HUES64 (cell line): ENCODE measurements around the gene ARID5B.

Experiments used
- H3K27ac ChIP-seq: 2 replicates; pipeline ENCODE4 v1.7.0; 2013; ENCODE audit warnings: low read depth, low read length, inconsistent platforms
- H3K27me3 ChIP-seq: 2 replicates; pipeline ENCODE4 v1.6.1; 2013; ENCODE audit warnings: mild to moderate bottlenecking, low read length; ENCODE audit not compliant: insufficient read depth
- H3K36me3 ChIP-seq: 2 replicates; pipeline ENCODE4 v1.6.1; 2013; ENCODE audit warnings: mild to moderate bottlenecking, low read length; ENCODE audit not compliant: insufficient read depth
- H3K4me1 ChIP-seq: 2 replicates; pipeline ENCODE4 v1.6.1; 2013; ENCODE audit warnings: mild to moderate bottlenecking, low read length, moderate library complexity; ENCODE audit not compliant: insufficient read depth
- H3K4me3 ChIP-seq: 2 replicates; pipeline ENCODE4 v1.5.1; 2013; ENCODE audit warnings: mild to moderate bottlenecking, low read length, moderate library complexity
- H3K9ac ChIP-seq: 2 replicates; pipeline ENCODE4 v1.6.1; 2013; ENCODE audit warnings: mild to moderate bottlenecking, low read depth, low read length
- H3K9me3 ChIP-seq: 2 replicates; pipeline ENCODE4 v1.6.1; 2013; ENCODE audit warnings: low read depth, low read length; ENCODE audit not compliant: insufficient read depth
- WGBS: fragments of 150-250, 120-280 bp; methylation state at CpG from one replicate; pipeline ENCODE4 v1.1.7; 2013; ENCODE audit warnings: missing lambda C conversion rate; 5-methylcytosine and 5-hydroxymethylcytosine counted together

Gene ARID5B

DNA sequence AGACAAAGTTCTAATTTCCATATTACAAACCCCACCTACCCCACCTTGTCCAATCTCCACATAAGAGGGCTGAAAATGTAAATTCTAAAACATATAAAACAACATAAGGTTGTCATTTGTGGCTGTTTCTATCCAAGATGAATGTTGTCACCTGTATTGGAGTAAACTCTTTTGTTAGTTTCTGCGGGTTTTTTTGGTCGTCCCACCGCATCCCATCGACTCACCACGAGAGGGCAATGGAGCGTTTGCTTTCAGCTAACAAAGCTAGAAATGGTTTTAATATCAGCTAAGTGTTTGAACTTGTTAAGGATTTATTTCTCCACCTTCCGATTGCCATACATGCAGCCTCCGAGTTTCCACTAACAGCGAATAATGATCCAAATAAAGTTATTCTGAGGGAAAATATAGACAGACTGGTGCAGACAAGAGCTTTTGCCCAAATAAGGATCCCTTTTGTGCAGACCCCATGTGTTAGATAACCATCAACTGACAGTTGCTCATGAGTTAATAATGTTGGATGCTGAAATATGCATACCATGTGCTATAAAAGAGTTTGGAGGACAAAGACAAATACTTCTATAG lies 137.2 kb downstream of the ARID5B start:
- H3K9me3 ChIP-seq: no peaks in the 10 kb centered on the region
- no peak overlapping the region for H3K27ac ChIP-seq
- H3K4me3 ChIP-seq: no peak overlapping the region
- no peak overlapping the region for H3K9ac ChIP-seq
- H3K27me3 ChIP-seq: peaks cover 22% of the 10 kb centered on the region
- WGBS: 15% methylated on average over 9 of the region's 9 CpGs
- peaks cover 28% of the 10 kb centered on the region for H3K4me1 ChIP-seq
- no peaks in the 10 kb centered on the region for H3K36me3 ChIP-seq

- H3K27me3 ChIP-seq: peaks cover 22% of the 10 kb centered on the region
- H3K36me3 ChIP-seq: no peaks in the 10 kb centered on the region
- H3K4me3 ChIP-seq: no peak overlapping the region
- 78% methylated on average over 1 of the region's 1 CpG for WGBS
- H3K27ac ChIP-seq: no peak overlapping the region
- H3K9ac ChIP-seq: no peak overlapping the region
- H3K4me1 ChIP-seq: peaks cover 32% of the 10 kb centered on the region
- H3K9me3 ChIP-seq: no peaks in the 10 kb centered on the region
Measured at GRCh38 chr10:62039954-62040353, 138.5 kb downstream of the ARID5B start.

- WGBS: 78% methylated on average over 4 of the region's 4 CpGs
- H3K27ac ChIP-seq: no peak overlapping the region
- H3K27me3 ChIP-seq: peaks cover 22% of the 10 kb centered on the region
- no peaks in the 10 kb centered on the region for H3K36me3 ChIP-seq
- no peak overlapping the region for H3K9ac ChIP-seq
- peaks cover 33% of the 10 kb centered on the region for H3K4me1 ChIP-seq
- H3K4me3 ChIP-seq: no peak overlapping the region
- no peaks in the 10 kb centered on the region for H3K9me3 ChIP-seq
Measured at GRCh38 chr10:62040881-62041280, 139.4 kb downstream of the ARID5B start.

GRCh38 chr10:62043421-62044021 lies 142.0 kb downstream of the ARID5B start:
- no peak overlapping the region for H3K4me3 ChIP-seq
- H3K9me3 ChIP-seq: no peaks in the 10 kb centered on the region
- WGBS: 61% methylated on average over 4 of the region's 4 CpGs
- H3K9ac ChIP-seq: no peak overlapping the region
- H3K27me3 ChIP-seq: no peaks in the 10 kb centered on the region
- no peak overlapping the region for H3K27ac ChIP-seq
- no peaks in the 10 kb centered on the region for H3K36me3 ChIP-seq
- H3K4me1 ChIP-seq: peaks cover 26% of the 10 kb centered on the region

- no peak overlapping the region for H3K4me3 ChIP-seq
- peaks cover 2% of the 10 kb centered on the region; the same call in 1 of the 2 replicates for H3K27me3 ChIP-seq
- H3K27ac ChIP-seq: no peak overlapping the region
- H3K4me1 ChIP-seq: peaks cover 35% of the 10 kb centered on the region
- no peaks in the 10 kb centered on the region for H3K9me3 ChIP-seq
- 98% methylated on average over 5 of the region's 5 CpGs for WGBS
- H3K9ac ChIP-seq: no peak overlapping the region
- no peaks in the 10 kb centered on the region for H3K36me3 ChIP-seq
Measured at GRCh38 chr10:62044566-62044965, 143.1 kb downstream of the ARID5B start.

- H3K4me3 ChIP-seq: no peak overlapping the region
- peaks cover 48% of the 10 kb centered on the region for H3K4me1 ChIP-seq
- H3K9me3 ChIP-seq: no peaks in the 10 kb centered on the region
- no peaks in the 10 kb centered on the region for H3K36me3 ChIP-seq
- 89% methylated on average over 11 of the region's 12 CpGs for WGBS
- H3K27ac ChIP-seq: no peak overlapping the region
- no peak overlapping the region for H3K9ac ChIP-seq
- H3K27me3 ChIP-seq: peaks cover 11% of the 10 kb centered on the region; the same call in 1 of the 2 replicates
Measured at GRCh38 chr10:62045765-62046521, 144.4 kb downstream of the ARID5B start.

DNA sequence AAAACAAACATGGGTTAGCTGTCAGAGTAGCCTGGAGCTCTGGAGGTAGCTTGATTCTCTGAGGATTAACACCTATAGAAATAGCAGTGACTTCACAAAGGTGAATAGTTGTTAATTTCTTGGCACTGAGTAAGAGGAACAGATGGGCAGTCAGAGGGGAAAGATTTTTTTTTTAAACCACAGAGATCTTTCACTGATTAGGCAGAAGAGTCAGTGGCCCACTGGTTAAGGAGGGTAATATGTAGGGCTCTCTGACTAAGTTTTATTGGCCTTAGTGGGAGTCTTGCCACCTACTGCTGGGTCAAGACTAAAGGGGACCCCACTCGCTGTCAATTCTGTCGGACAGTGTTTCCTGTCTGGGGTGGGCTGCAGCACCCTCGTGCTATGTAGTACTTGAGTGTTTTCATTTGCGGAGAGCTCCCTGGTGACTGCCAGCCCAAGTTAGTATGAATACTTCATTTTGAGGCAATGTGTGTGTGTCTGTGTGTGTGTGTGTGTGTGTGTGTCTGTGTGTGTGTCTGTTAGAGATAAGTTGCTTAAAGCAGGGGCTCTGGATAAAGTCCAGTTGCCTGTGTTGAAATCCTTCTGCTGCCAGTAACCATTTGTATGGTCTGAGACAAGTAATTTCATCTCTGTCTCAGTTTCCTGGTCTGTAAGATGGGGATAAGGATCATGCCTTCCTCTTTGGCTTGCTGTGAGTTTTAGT lies 145.2 kb downstream of the ARID5B start:
- WGBS: 75% methylated on average over 4 of the region's 4 CpGs
- no peaks in the 10 kb centered on the region for H3K36me3 ChIP-seq
- H3K9ac ChIP-seq: no peak overlapping the region
- no peak overlapping the region for H3K4me3 ChIP-seq
- peaks cover 11% of the 10 kb centered on the region; the same call in 1 of the 2 replicates for H3K27me3 ChIP-seq
- peaks cover 56% of the 10 kb centered on the region for H3K4me1 ChIP-seq
- H3K9me3 ChIP-seq: no peaks in the 10 kb centered on the region
- H3K27ac ChIP-seq: no peak overlapping the region

DNA sequence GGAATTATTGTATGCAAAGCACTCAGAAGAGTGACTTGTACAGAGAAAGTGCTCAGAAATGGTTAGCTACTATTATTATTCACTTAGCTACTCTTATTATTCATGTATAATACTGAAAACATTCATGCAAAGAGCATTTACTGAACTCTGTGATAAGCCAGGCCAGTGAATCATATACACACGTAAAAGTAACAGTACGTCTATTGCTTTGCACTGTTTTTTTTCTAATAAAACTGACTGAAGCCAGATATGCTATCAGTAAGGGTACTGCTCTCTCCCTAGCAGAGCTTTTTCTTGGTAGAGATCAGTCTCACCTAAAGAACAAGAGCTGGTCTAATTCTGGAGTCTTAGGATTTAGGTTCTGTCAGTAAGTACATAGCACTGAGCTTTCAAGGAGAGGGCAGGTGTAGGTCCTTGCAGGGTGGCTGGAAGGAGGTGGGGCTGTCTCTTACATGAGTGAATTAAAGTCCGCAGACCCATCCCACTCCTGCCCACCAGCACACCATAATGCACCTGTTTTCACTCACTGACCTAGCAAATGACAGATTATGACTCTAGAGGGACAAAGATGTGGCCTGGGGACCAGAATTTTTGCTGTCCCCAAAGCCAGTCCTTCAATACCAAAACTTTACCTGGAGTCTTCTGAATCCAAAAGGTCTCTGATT lies 145.9 kb downstream of the ARID5B start:
- Histone ChIP-seq H3K36me3 (no peaks in the 10 kb centered on the region), H3K4me1 (peaks cover 59% of the 10 kb centered on the region), H3K4me3 (no peak overlapping the region), H3K9me3 (no peaks in the 10 kb centered on the region), H3K27me3 (peaks cover 11% of the 10 kb centered on the region; the same call in 1 of the 2 replicates), H3K9ac (no peak overlapping the region), H3K27ac (no peak overlapping the region)
- 97% methylated on average over 3 of the region's 3 CpGs for WGBS

GRCh38 chr10:62047960-62048383 lies 146.5 kb downstream of the ARID5B start:
- H3K9ac ChIP-seq: no peak overlapping the region
- no peak overlapping the region for H3K27ac ChIP-seq
- no peaks in the 10 kb centered on the region; the same call in 1 of the 2 replicates for H3K36me3 ChIP-seq
- 83% methylated on average over 2 of the region's 2 CpGs for WGBS
- peaks cover 11% of the 10 kb centered on the region; the same call in 1 of the 2 replicates for H3K27me3 ChIP-seq
- H3K4me1 ChIP-seq: peaks cover 56% of the 10 kb centered on the region
- H3K9me3 ChIP-seq: no peaks in the 10 kb centered on the region
- no peak overlapping the region for H3K4me3 ChIP-seq

DNA sequence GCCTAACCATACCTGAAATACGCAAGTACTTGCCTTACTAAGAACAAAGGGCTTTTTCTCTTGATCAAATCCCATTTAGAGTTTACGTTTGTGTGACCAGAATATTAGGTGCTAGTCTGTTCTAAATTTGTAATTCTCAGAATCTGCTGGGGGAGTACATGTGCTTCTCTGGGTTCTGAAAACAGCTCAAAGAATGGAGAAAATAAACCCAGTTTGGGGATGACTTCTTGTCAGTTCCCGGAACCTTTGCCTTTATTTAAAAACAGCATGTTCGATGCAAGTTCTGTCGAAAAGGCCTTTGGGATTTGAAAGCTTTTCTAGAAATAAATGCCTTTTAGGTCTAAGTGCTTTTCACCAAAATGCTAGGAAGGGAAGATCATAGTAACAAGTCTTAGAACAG lies 147.0 kb downstream of the ARID5B start:
- H3K4me3 ChIP-seq: no peak overlapping the region
- H3K36me3 ChIP-seq: no peaks in the 10 kb centered on the region; the same call in 1 of the 2 replicates
- no peak overlapping the region for H3K9ac ChIP-seq
- peaks cover 51% of the 10 kb centered on the region for H3K4me1 ChIP-seq
- H3K27me3 ChIP-seq: peaks cover 11% of the 10 kb centered on the region; the same call in 1 of the 2 replicates
- WGBS: 87% methylated on average over 5 of the region's 5 CpGs
- no peak overlapping the region for H3K27ac ChIP-seq
- H3K9me3 ChIP-seq: no peaks in the 10 kb centered on the region
